K562 (cell line): ENCODE measurements around the gene PMEPA1. TPM values are rescaled to one million over a fixed set of nuclear protein-coding genes. Genes with fewer than 3 reads are reported as not detected.

Source experiments
- ATAC-seq: fragments of 200-7000 bp; cut with Tn5 transposase; 3 replicates; pipeline ENCODE4 v1.9.1; 2020; ENCODE audit warnings: moderate library complexity
- BruUV-seq: library from RNA; stranded (reverse); fragments of 400-500 nt; replicated peaks from 2 replicates; lab custom pipeline; 2021; lab: Mats Ljungman, UMichigan
- CTCF ChIA-PET: fragments of 300-600 bp; formaldehyde crosslinking; extraction: SDS; loops from one replicate; lab custom pipeline; 2021; ENCODE audit warnings: low intra/inter-chr PET ratio; lab: Yijun Ruan, JAX
- POLR2A ChIA-PET: fragments of 300-600, 350-650 bp; sonication (Branson Sonifier 250); formaldehyde crosslinking; extraction: SDS; loops from one replicate; lab custom pipeline; 2021; ENCODE audit warnings: antibody characterized with exemption, inconsistent platforms; lab: Yijun Ruan, JAX
- DNase-seq, 4 experiments: peaks; one replicate each; pipeline versions ENCODE4 v3.0.0 to v3.0.0-alpha.2; 2011 to 2018; ENCODE audit warnings: low spot score in 3 of 4, mixed read lengths in 3 of 4; ENCODE audit errors: extremely low read depth in 1 of 4
- FAIRE-seq: peaks from 2 replicates; lab custom pipeline; 2011; peaks lifted over from hg19 to GRCh38; lab: Jason Lieb, UNC
- H2AFZ ChIP-seq: 2 replicates; pipeline ENCODE4 v1.6.0; 2011; ENCODE audit warnings: low read depth, low read length, control low read depth, inconsistent platforms
- H3K27ac ChIP-seq: fragments of 200-600 bp; 3 replicates; pipeline ENCODE4 v1.8.0; 2011; ENCODE audit warnings: low read depth, mild to moderate bottlenecking, control low read depth, inconsistent platforms, low read length, moderate library complexity, mixed read lengths; ENCODE audit errors: extremely low read depth
- H3K27me3 ChIP-seq, 2 experiments: fragments of 300-600 bp in 1 of 2; 2 replicates in 1 of 2; 3 replicates in 1 of 2; pipeline versions ENCODE4 v1.6.0 to v1.8.0; 2011; ENCODE audit warnings: inconsistent platforms in 2 of 2, low read length in 2 of 2, mild to moderate bottlenecking in 1 of 2, mixed read lengths in 1 of 2, moderate library complexity in 1 of 2; ENCODE audit not compliant: control insufficient read depth in 2 of 2, insufficient read depth in 2 of 2
- H3K36me3 ChIP-seq: fragments of 300-600 bp; 3 replicates; pipeline ENCODE4 v1.8.0; 2011; ENCODE audit warnings: mild to moderate bottlenecking, low read length, inconsistent platforms; ENCODE audit not compliant: control insufficient read depth, insufficient read depth
- H3K4me1 ChIP-seq, 2 experiments: fragments of 200-600 bp in 1 of 2; replicated peaks in 1 of 2; 2 replicates in 1 of 2; 3 replicates in 1 of 2; pipeline versions ENCODE4 v1.5.1 to v1.8.0; 2011; ENCODE audit warnings: inconsistent platforms in 2 of 2, low read length in 2 of 2, mild to moderate bottlenecking in 1 of 2, mixed read lengths in 1 of 2, moderate library complexity in 1 of 2; ENCODE audit not compliant: control insufficient read depth in 2 of 2, insufficient read depth in 2 of 2
- H3K4me2 ChIP-seq: 2 replicates; pipeline ENCODE4 v1.6.1; 2011; ENCODE audit warnings: low read length, control low read depth, inconsistent platforms, mixed read lengths; ENCODE audit not compliant: insufficient read depth
- H3K4me3 ChIP-seq: fragments of 200-600 bp; sonication (generic), shearing (Covaris generic); 2 replicates; pipeline ENCODE4 v1.5.1; 2016; ENCODE audit warnings: control low read depth, inconsistent platforms
- H3K79me2 ChIP-seq: fragments of 200-600 bp; 3 replicates; pipeline ENCODE4 v1.8.0; 2011; ENCODE audit warnings: low read length, inconsistent platforms; ENCODE audit not compliant: control insufficient read depth, insufficient read depth
- H3K9ac ChIP-seq, 2 experiments: 2 replicates each; pipeline versions ENCODE4 v1.6.0 to v1.6.1; 2011; ENCODE audit warnings: low read depth in 2 of 2, low read length in 2 of 2, control low read depth in 1 of 2, inconsistent platforms in 1 of 2, mild to moderate bottlenecking in 1 of 2, mixed read lengths in 1 of 2; ENCODE audit not compliant: insufficient read depth in 1 of 2
- H3K9me1 ChIP-seq: one replicate; pipeline ENCODE4 v1.6.0; 2011; ENCODE audit warnings: inconsistent platforms, mild to moderate bottlenecking, low read length, moderate library complexity; ENCODE audit not compliant: control insufficient read depth, insufficient read depth
- H3K9me3 ChIP-seq: replicated peaks from 2 replicates; pipeline ENCODE4 v1.5.1; 2011; ENCODE audit warnings: low read depth, low read length, inconsistent platforms; ENCODE audit not compliant: control insufficient read depth, insufficient read depth
- H4K20me1 ChIP-seq: replicated peaks from 2 replicates; pipeline ENCODE4 v1.6.1; 2011; ENCODE audit warnings: low read length, inconsistent platforms, mixed read lengths; ENCODE audit not compliant: control insufficient read depth, insufficient read depth
- HEY1 ChIP-seq: fragments of 250-450 bp; sonication (Bioruptor Pico); IDR thresholded peaks from 2 replicates; pipeline ENCODE4 v1.5.0; 2020; ENCODE audit warnings: mild to moderate bottlenecking, moderate library complexity, borderline replicate concordance
- LEF1 ChIP-seq: fragments of 450-650 bp; IDR thresholded peaks from 2 replicates; pipeline ENCODE4 v1.6.1; 2016; ENCODE audit warnings: mild to moderate bottlenecking
- WGBS: fragments of 100-300 bp; shearing (Covaris generic); methylation state at CpG from one replicate; pipeline ENCODE4 v1.1.6; 2016; ENCODE audit warnings: low coverage, mixed read lengths; ENCODE audit not compliant: insufficient coverage; ENCODE audit errors: missing lambda C conversion rate; 5-methylcytosine and 5-hydroxymethylcytosine counted together
- in situ Hi-C: fragments of 300-500 bp; cut with MboI; formaldehyde crosslinking; loops from 4 replicates; pipeline ENCODE4 v1.15.0; 2018; ENCODE audit warnings: inconsistent platforms, mixed read lengths
- intact Hi-C: fragments of 100-400 bp; cut with micrococcal nuclease; formaldehyde crosslinking; loops from 2 replicates; pipeline ENCODE4 v1.14.2; 2022
- polyA plus RNA-seq, 8 experiments: library from polyadenylated mRNA; depleted of rRNA in 4 of 8; stranded (reverse) in 5 of 8; unstranded in 3 of 8; fragments of >200 nt; fragmentation: Nextera tagmentation in 2 of 8; fragmentation: Illumina TruSeq in 1 of 8; extraction: Ambion mirVana in 2 of 8; extraction: Trizol in 1 of 8; gene quantifications; 2 replicates each; pipeline versions ENCODE4 v1.2.1 to v1.2.3, GENCODE V29; 2011 to 2014; ENCODE audit warnings: inconsistent platforms in 1 of 8, missing spikeins in 1 of 8
- total RNA-seq, 7 experiments: library from RNA; depleted of rRNA in 6 of 7; stranded (reverse); fragments of >200 nt in 6 of 7; fragmentation: Illumina TruSeq in 2 of 7; extraction: Trizol in 2 of 7; gene quantifications; 2 replicates each; pipeline versions ENCODE4 v1.2.1 to v1.2.3, GENCODE V29; 2011 to 2021; ENCODE audit warnings: low replicate concordance in 1 of 7
- TF ChIP-seq, protein P1 (sequence below), 3 experiments: IDR thresholded peaks in 2 of 3; conservative IDR thresholded peaks in 1 of 3; 2 replicates each; pipeline ENCODE4 v1.5.1; 2011 to 2012; ENCODE audit warnings: low read length in 3 of 3, mild to moderate bottlenecking in 3 of 3, control low read depth in 2 of 3, improper control_type of control experiment in 1 of 3, inconsistent platforms in 1 of 3, low read depth in 1 of 3, mixed read lengths in 1 of 3, moderate library complexity in 1 of 3; ENCODE audit not compliant: insufficient read depth in 2 of 3

The PMEPA1 gene
- total and polyA plus RNA-seq, 9 of the 15 experiments (the other 6 are each of a cell fraction or from before 2014, with no cell fraction given), result 0.16 TPM; not detected in 8

DNA sequence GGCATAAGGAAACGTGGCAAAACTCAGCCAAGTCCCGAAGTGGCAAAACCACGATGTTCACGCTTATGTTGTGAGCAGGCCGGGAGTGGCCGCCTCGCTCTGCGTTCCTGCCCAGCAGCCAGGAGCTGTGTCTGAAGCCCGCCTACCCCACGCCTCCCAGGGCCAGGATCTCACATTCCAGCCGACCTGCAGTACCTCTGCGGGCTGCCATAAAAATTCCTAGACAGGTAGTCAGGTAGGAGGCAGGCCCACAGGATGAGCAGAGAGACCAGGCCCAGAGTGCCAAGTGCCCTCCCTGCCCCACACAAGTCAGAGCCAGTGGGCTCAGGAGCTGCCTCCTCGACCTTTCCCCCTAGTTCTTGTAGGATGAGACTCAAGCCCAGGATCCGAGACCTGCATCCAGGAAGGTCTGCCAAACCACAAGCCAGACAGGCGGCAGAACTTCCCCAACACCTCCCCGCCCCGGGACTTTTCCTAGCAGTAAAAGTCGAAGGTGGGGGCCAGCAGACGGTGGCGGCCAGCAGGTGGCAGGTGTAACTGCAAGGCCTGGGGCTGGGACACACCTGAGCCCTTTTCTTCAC, 16.7 kb downstream of the PMEPA1 start:
- H3K79me2 ChIP-seq, result no peaks in the 10 kb centered on the region
- no peak overlapping the region for H3K27ac ChIP-seq
- intact Hi-C loops, result no loop called here
- H3K36me3 ChIP-seq, result no peaks in the 10 kb centered on the region
- ATAC-seq (peak; percentile 50; the same call in 2 of the 3 replicates), DNase-seq (no peak)
- WGBS, result 0% methylated on average over 19 of the region's 20 CpGs
- H3K4me2 ChIP-seq, result no peak overlapping the region
- no TSS peak for BruUV-seq
- no peak overlapping the region for H2AFZ ChIP-seq
- peaks cover 3% of the 10 kb centered on the region for H3K9me1 ChIP-seq
- CTCF ChIA-PET, result interaction anchor here (0.6 to 0.8 kb wide), 2 partner anchors 517 to 528 kb away, joined by 3 read pairs; no protein-coding TSS in a partner anchor
- peaks cover 30% of the 10 kb centered on the region for H4K20me1 ChIP-seq
- TF ChIP-seq LEF1 (no peak), HEY1 (CRISPR knock-in tag) (no peak)
- TF ChIP-seq, protein P1, sequence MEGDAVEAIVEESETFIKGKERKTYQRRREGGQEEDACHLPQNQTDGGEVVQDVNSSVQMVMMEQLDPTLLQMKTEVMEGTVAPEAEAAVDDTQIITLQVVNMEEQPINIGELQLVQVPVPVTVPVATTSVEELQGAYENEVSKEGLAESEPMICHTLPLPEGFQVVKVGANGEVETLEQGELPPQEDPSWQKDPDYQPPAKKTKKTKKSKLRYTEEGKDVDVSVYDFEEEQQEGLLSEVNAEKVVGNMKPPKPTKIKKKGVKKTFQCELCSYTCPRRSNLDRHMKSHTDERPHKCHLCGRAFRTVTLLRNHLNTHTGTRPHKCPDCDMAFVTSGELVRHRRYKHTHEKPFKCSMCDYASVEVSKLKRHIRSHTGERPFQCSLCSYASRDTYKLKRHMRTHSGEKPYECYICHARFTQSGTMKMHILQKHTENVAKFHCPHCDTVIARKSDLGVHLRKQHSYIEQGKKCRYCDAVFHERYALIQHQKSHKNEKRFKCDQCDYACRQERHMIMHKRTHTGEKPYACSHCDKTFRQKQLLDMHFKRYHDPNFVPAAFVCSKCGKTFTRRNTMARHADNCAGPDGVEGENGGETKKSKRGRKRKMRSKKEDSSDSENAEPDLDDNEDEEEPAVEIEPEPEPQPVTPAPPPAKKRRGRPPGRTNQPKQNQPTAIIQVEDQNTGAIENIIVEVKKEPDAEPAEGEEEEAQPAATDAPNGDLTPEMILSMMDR (IDR thresholded peaks at IDR 0.05 in 2 of 3, conservative IDR thresholded peaks at IDR 0.05 in 1 of 3; ENCODE audit: insufficient read depth in 2 of 3, low read depth in 1 of 3, low read length in 3 of 3), result peak in 2 of 3 experiments; percentile 16 to 25; a peak in 2 of 6 replicates
- TF ChIP-seq, all 486 proteins: peak for 1
- Histone ChIP-seq H3K4me3 (no peak overlapping the region), H3K9ac (no peak overlapping the region), H3K9me3 (no peaks in the 10 kb centered on the region), H3K4me1 (no peaks in the 10 kb centered on the region; a peak in 1 of 5 replicates), H3K27me3 (peaks cover 57 to 94% of the 10 kb centered on the region in 2 experiments)
- FAIRE-seq, result no peak
- POLR2A ChIA-PET, result interaction anchor here (0.6 kb wide), 1 partner anchor 50 kb away, joined by 3 read pairs; no protein-coding TSS in a partner anchor
- in situ Hi-C loops, result no loop called here
